Heart left ventricle (tissue), 13 donors: ENCODE measurements around the gene POGZ.

Experiments used
- POLR2A ChIP-seq, 2 donors: fragments of 450-650 bp; IDR thresholded peaks; one replicate each; pipeline ENCODE4 v1.6.1; 2017; ENCODE audit warnings: antibody characterized with exemption in 2 of 2, mild to moderate bottlenecking in 2 of 2, moderate library complexity in 2 of 2
- TF ChIP-seq, protein P1 (sequence below), 12 donors: fragments of 200-600 bp; sonication (generic) in 4 of 12; IDR thresholded peaks; one replicate each; pipeline versions ENCODE4 v1.5.0 to v1.8.0; 2018 to 2022; ENCODE audit warnings: antibody characterized with exemption in 12 of 12, mild to moderate bottlenecking in 5 of 12
- donor health status: ischemic (EF 13 %, LVEDD 7.1; RV severe dilation, severe dysfunction).
- donor health status: DM: no; HTN: yes; CAD: no.
- donor health status: DM: no; HTN: no; CAD: no.
- donor health status: ischemic (EF 25% LVEDD 6.9; RV normal size, moderate dysfunction).
- donor health status: ischemic (EF 25% LVEDD 5.7; RV mildly dilated, moderate dysfunction).
- donor health status: ischemic (EF 35%, LVEDD 5.7; RV mildly dilated, moderate dysfunction).
- donor health status: nonischemic (EF 11% LVEDD 7.7; RV severe dilation, severe dysfunction).
- donor health status: DM: yes; HTN: yes; CAD: no.
- donor health status: PGD.
- donor health status: ischemic (EF 29% LVEDD 5.4; RV normal size, mild dysfunction).
- donor health status: nonischemic (EF 23%, LVEDD 6.1; RV moderate dilation, normal function).

GRCh38 chr1:151459331-151460046 is at the start of gene POGZ:
- TF ChIP-seq, protein P1, sequence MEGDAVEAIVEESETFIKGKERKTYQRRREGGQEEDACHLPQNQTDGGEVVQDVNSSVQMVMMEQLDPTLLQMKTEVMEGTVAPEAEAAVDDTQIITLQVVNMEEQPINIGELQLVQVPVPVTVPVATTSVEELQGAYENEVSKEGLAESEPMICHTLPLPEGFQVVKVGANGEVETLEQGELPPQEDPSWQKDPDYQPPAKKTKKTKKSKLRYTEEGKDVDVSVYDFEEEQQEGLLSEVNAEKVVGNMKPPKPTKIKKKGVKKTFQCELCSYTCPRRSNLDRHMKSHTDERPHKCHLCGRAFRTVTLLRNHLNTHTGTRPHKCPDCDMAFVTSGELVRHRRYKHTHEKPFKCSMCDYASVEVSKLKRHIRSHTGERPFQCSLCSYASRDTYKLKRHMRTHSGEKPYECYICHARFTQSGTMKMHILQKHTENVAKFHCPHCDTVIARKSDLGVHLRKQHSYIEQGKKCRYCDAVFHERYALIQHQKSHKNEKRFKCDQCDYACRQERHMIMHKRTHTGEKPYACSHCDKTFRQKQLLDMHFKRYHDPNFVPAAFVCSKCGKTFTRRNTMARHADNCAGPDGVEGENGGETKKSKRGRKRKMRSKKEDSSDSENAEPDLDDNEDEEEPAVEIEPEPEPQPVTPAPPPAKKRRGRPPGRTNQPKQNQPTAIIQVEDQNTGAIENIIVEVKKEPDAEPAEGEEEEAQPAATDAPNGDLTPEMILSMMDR (IDR thresholded peaks at IDR 0.05) = no peak
- TF ChIP-seq POLR2A (IDR thresholded peaks at IDR 0.05) = no peak
